HCT116 (cell line): ENCODE results near the gene GPANK1. TPM values are rescaled to one million over a fixed set of nuclear protein-coding genes. Genes with fewer than 3 reads are reported as not detected.

Experiments used
- ATAC-seq: fragments of 200-7000 bp; cut with Tn5 transposase; 2 replicates; pipeline ENCODE4 v1.9.1; 2020; ENCODE audit warnings: mild to moderate bottlenecking, moderate library complexity
- BruUV-seq: library from RNA; stranded (reverse); fragments of 400-500 nt; replicated peaks from 2 replicates; lab custom pipeline; 2021; lab: Mats Ljungman, UMichigan
- CTCF ChIA-PET: fragments of 300-600 bp; sonication (Branson Sonifier 250); formaldehyde crosslinking; loops from one replicate; lab custom pipeline; 2021; ENCODE audit warnings: antibody characterized with exemption; lab: Charles Lee
- POLR2A ChIA-PET: fragments of 300-600, 350-600 bp; sonication (Branson Sonifier 250); formaldehyde crosslinking; loops from one replicate; lab custom pipeline; 2021; ENCODE audit warnings: antibody characterized with exemption; lab: Charles Lee
- RAD21 ChIA-PET, 2 experiments: fragments of 300-600 bp; sonication (Branson Sonifier 250); formaldehyde crosslinking; loops; one replicate each; lab custom pipeline; 2023; ENCODE audit warnings: low total read pairs in 2 of 2; ENCODE audit not compliant: uncharacterized antibody in 2 of 2, unreplicated experiment in 2 of 2, low non-redundant PET in 1 of 2; lab: Charles Lee
- DNase-seq: peaks from one replicate; pipeline ENCODE4 v3.0.0-alpha.2; 2010; ENCODE audit warnings: low read depth, low spot score
- H2AFZ ChIP-seq: fragments of 200-600 bp; shearing (Covaris generic), sonication (generic); 2 replicates; pipeline ENCODE4 v1.6.1; 2017; ENCODE audit warnings: low read depth, mixed run types, mixed read lengths, antibody characterized with exemption, low read length; ENCODE audit not compliant: poor library complexity, severe bottlenecking
- H3K27ac ChIP-seq: 2 replicates; pipeline ENCODE4 v1.5.1; 2012; ENCODE audit warnings: low read depth, low read length
- H3K27me3 ChIP-seq: fragments of 200-600 bp; sonication (generic); 2 replicates; pipeline ENCODE4 v1.6.1; 2016; ENCODE audit warnings: mixed run types, low read length, mixed read lengths; ENCODE audit not compliant: insufficient read depth
- H3K36me3 ChIP-seq, 2 experiments: fragments of 200-500 bp in 1 of 2; fragments of 200-600 bp in 1 of 2; sonication (Bioruptor generic) in 1 of 2; sonication (generic) in 1 of 2; 2 replicates each; pipeline versions ENCODE4 v1.5.1 to v1.6.1; 2014 to 2016; ENCODE audit warnings: low read length in 2 of 2, inconsistent platforms in 1 of 2, mixed read lengths in 1 of 2, mixed run types in 1 of 2; ENCODE audit not compliant: insufficient read depth in 2 of 2, control insufficient read depth in 1 of 2
- H3K4me1 ChIP-seq, 2 experiments: fragments of 200-600 bp in 1 of 2; sonication (generic) in 1 of 2; 2 replicates each; pipeline versions ENCODE4 v1.5.1 to v1.6.1; 2012 to 2017; ENCODE audit warnings: low read length in 2 of 2, inconsistent platforms in 1 of 2, mild to moderate bottlenecking in 1 of 2, mixed read lengths in 1 of 2, mixed run types in 1 of 2, moderate library complexity in 1 of 2; ENCODE audit not compliant: insufficient read depth in 2 of 2, control insufficient read depth in 1 of 2
- H3K4me2 ChIP-seq: fragments of 200-600 bp; sonication (generic); 2 replicates; pipeline ENCODE4 v1.6.1; 2017; ENCODE audit warnings: mixed run types, low read length, mixed read lengths
- H3K4me3 ChIP-seq, 2 experiments: fragments of 200-600 bp in 1 of 2; sonication (generic) in 1 of 2; replicated peaks in 1 of 2; 2 replicates each; pipeline ENCODE4 v1.5.1; 2011 to 2016; ENCODE audit warnings: low read length in 2 of 2, control low read depth in 1 of 2, low read depth in 1 of 2, mild to moderate bottlenecking in 1 of 2, mixed read lengths in 1 of 2, mixed run types in 1 of 2
- H3K79me2 ChIP-seq: fragments of 200-600 bp; sonication (generic); 2 replicates; pipeline ENCODE4 v1.6.1; 2017; ENCODE audit warnings: mild to moderate bottlenecking, mixed run types, low read length, moderate library complexity, mixed read lengths; ENCODE audit not compliant: insufficient read depth
- H3K9ac ChIP-seq: fragments of 200-600 bp; sonication (generic); 2 replicates; pipeline ENCODE4 v1.6.1; 2016; ENCODE audit warnings: low read length, mixed read lengths
- H3K9me2 ChIP-seq: fragments of 200-600 bp; sonication (generic), shearing (Covaris generic); 2 replicates; pipeline ENCODE4 v1.6.1; 2017; ENCODE audit warnings: mixed run types, mild to moderate bottlenecking, moderate library complexity; ENCODE audit not compliant: insufficient read depth
- H3K9me3 ChIP-seq, 2 experiments: fragments of 200-500 bp in 1 of 2; fragments of 200-600 bp in 1 of 2; sonication (Bioruptor generic) in 1 of 2; sonication (generic) in 1 of 2; 2 replicates each; pipeline ENCODE4 v1.6.1; 2014 to 2017; ENCODE audit warnings: low read length in 2 of 2, mixed read lengths in 2 of 2, inconsistent platforms in 1 of 2, low read depth in 1 of 2, mild to moderate bottlenecking in 1 of 2, mixed run types in 1 of 2, moderate library complexity in 1 of 2; ENCODE audit not compliant: control insufficient read depth in 1 of 2, insufficient read depth in 1 of 2
- H4K20me1 ChIP-seq: fragments of 200-600 bp; sonication (generic), shearing (Covaris generic); 2 replicates; pipeline ENCODE4 v1.6.1; 2017; ENCODE audit warnings: mixed run types, mild to moderate bottlenecking, moderate library complexity; ENCODE audit not compliant: insufficient read depth
- CEBPB ChIP-seq: IDR thresholded peaks from 2 replicates; pipeline ENCODE4 v1.6.1; 2012; ENCODE audit warnings: low read depth
- EGR1 ChIP-seq: IDR thresholded peaks from 2 replicates; pipeline ENCODE4 v1.6.1; 2012; ENCODE audit warnings: low read depth
- ELF1 ChIP-seq: IDR thresholded peaks from 2 replicates; pipeline ENCODE4 v1.6.1; 2012; ENCODE audit warnings: low read depth, borderline replicate concordance
- EZH2 ChIP-seq: fragments of 200-600 bp; sonication (generic); IDR thresholded peaks from 2 replicates; pipeline ENCODE4 v1.6.1; 2017; ENCODE audit warnings: antibody characterized with exemption, mixed run types
- EZH2phosphoT487 ChIP-seq: fragments of 200-600 bp; IDR thresholded peaks from 2 replicates; pipeline ENCODE4 v1.6.1; 2018; ENCODE audit warnings: antibody characterized with exemption, borderline replicate concordance
- FOSL1 ChIP-seq: IDR thresholded peaks from 2 replicates; pipeline ENCODE4 v1.6.1; 2012; ENCODE audit warnings: low read depth
- POLR2A ChIP-seq: IDR thresholded peaks from 2 replicates; pipeline ENCODE4 v1.7.0; 2011; ENCODE audit warnings: borderline replicate concordance; ENCODE audit not compliant: insufficient read depth, insufficient read length; ENCODE audit errors: extremely low read depth
- POLR2AphosphoS5 ChIP-seq: IDR thresholded peaks from 2 replicates; pipeline ENCODE4 v1.6.1; 2011; ENCODE audit warnings: mild to moderate bottlenecking, low read depth, low read length, moderate library complexity
- SIN3A ChIP-seq: IDR thresholded peaks from 2 replicates; pipeline ENCODE4 v1.6.1; 2012; ENCODE audit warnings: low read depth
- SP1 ChIP-seq: IDR thresholded peaks from 2 replicates; pipeline ENCODE4 v1.6.1; 2012; ENCODE audit warnings: low read depth
- SRF ChIP-seq: IDR thresholded peaks from 2 replicates; pipeline ENCODE4 v1.6.1; 2012; ENCODE audit warnings: low read depth
- TCF7L2 ChIP-seq: IDR thresholded peaks from 2 replicates; pipeline ENCODE4 v1.7.0; 2011; ENCODE audit warnings: borderline replicate concordance, inconsistent platforms; ENCODE audit not compliant: insufficient read depth, insufficient read length; ENCODE audit errors: extremely low read depth
- ZNF274 ChIP-seq: fragments of 200-500 bp; sonication (Bioruptor generic); IDR thresholded peaks from 2 replicates; pipeline ENCODE4 v1.6.1; 2014; ENCODE audit warnings: mild to moderate bottlenecking, low read depth, low read length, inconsistent platforms
- intact Hi-C: fragments of 100-400 bp; cut with micrococcal nuclease; formaldehyde crosslinking; loops from 2 replicates; pipeline ENCODE4 v1.10.0; 2022
- total RNA-seq: library from RNA; stranded (reverse); gene quantifications from one replicate; pipeline ENCODE4 v1.2.1, GENCODE V29; 2021; ENCODE audit not compliant: unreplicated experiment
- TF ChIP-seq, protein P1 (sequence below): IDR thresholded peaks from 2 replicates; pipeline ENCODE4 v1.6.1; 2012; ENCODE audit warnings: low read depth
- TF ChIP-seq, protein P2 (sequence below): IDR thresholded peaks from 2 replicates; pipeline ENCODE4 v1.6.1; 2012

Gene GPANK1
- total RNA-seq, 1 experiment from 2014 or later = 14.8 TPM

DNA sequence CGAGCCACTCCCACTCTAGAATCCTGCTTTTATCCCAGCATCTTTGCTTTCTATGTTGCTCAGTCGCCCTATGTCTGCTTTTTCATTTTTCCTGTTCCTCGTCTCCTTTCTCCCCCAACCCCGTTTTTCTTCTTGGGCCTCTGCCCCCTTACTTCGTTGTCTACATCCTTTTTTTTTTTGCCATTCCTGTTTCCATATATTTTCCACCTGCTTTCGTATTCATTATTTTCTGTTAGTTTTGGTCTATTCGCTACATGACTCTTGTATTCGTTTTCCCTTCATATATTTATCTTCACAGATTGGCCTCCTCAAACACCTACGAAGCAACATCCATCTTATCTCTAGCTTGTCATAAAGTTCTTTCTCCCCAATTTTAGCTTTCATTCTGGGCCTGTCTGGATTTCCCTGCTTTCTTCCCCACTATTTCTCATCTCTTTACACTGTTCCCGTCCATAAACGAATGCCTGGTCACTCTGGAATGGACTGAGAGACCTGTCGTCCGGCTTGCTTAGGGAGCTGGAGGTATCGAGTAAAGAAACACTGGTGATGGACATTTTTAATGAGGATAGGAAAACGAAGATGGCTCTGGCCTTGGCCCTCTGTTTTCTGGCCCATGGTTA, 43.4 kb downstream of the GPANK1 start:
- ChIA-PET POLR2A (interaction anchor here (0.7 to 0.8 kb wide), 2 partner anchors 30 to 43 kb away, joined by 3 read pairs; partner anchors contain the start of gene GPANK1), CTCF (interaction anchor here (1.0 kb wide), 1 partner anchor 41 kb away, joined by 3 read pairs; no protein-coding TSS in a partner anchor), RAD21 (no interaction called here)
- H3K4me2 ChIP-seq = peak overlapping the region; percentile 91
- H3K9ac ChIP-seq = peak overlapping the region; percentile 98
- intact Hi-C loops = no loop called here
- no peak overlapping the region for H2AFZ ChIP-seq
- ATAC-seq (no peak), DNase-seq (no peak)
- no peaks in the 10 kb centered on the region for H3K9me3 ChIP-seq
- peak overlapping the region; percentile 90 for H3K27ac ChIP-seq
- H3K36me3 ChIP-seq = peaks cover 19 to 50% of the 10 kb centered on the region in 2 experiments
- no peaks in the 10 kb centered on the region for H3K27me3 ChIP-seq
- H3K4me3 ChIP-seq = peak overlapping the region; percentile 99 to 100
- H3K79me2 ChIP-seq = peaks cover 56% of the 10 kb centered on the region
- no peak for TF ChIP-seq POLR2AphosphoS5
- TF ChIP-seq CEBPB = no peak
- BruUV-seq = TSS peak; percentile 65
- H4K20me1 ChIP-seq = no peaks in the 10 kb centered on the region
- peaks cover 6 to 18% of the 10 kb centered on the region in 2 experiments; a peak in 3 of 4 replicates for H3K4me1 ChIP-seq
- no peaks in the 10 kb centered on the region for H3K9me2 ChIP-seq

DNA sequence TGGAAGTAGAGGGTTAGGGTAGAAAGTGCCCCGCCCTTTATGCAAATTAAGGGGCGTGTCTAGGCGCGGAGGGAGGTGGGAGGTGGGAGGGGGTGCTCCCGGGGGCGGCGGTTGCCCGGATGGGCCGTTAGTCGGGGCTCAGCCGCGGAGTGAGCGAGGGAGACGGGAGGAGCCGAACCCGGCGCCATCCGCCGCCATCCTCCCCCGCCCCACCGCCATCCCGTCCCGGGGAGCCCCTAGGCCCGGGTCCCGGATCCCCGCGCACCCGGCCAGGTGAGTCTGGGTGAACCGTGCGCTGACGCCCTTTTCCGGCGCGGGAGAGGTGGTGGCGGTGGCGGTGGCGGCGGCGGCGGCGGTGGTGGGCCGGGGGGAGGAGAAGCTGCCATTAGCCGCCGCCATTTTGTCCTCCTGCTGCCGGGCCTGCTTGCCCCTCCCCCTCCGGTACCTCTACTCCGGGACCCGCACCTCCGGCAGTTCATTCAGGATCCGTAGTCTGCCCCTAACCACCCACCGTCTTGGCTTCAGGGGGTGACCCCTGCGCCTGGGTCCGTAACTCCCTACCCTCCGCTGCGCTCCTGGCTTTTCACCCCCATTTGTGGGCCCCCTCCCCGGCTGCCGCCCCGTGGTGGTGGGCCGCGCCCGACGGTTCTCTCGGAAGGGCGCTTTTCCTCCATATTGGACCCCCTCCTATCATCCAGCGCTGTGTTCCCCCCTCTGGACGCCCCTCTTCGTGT, 44.0 kb downstream of the GPANK1 start, which contains the start of gene PRRC2A:
Gene PRRC2A (plus strand): TSS at position 130 of the 734 bp plus-strand sequence. CDS start 2,075 bp downstream, outside the sequence.
- Histone ChIP-seq H3K9me3 (no peaks in the 10 kb centered on the region), H3K9me2 (no peaks in the 10 kb centered on the region), H3K4me3 (peak within 1 kb of the TSS; percentile 99 to 100), H3K27ac (peak within 1 kb of the TSS; percentile 90), H3K36me3 (peaks cover 13 to 44% of the 10 kb centered on the region in 2 experiments), H3K4me2 (peak within 1 kb of the TSS; percentile 91), H3K4me1 (peaks cover 6 to 18% of the 10 kb centered on the region in 2 experiments; a peak in 3 of 4 replicates), H2AFZ (no peak within 1 kb of the TSS), H3K79me2 (peaks cover 49% of the 10 kb centered on the region), H3K27me3 (no peaks in the 10 kb centered on the region), H3K9ac (peak within 1 kb of the TSS; percentile 98), H4K20me1 (no peaks in the 10 kb centered on the region)
- POLR2A ChIA-PET = interaction anchor here (0.7 to 1.6 kb wide), 5 partner anchors 8 to 207 kb away, joined by 3 to 4 read pairs (median 3); partner anchors contain the start of genes C6orf47 and HSPA1B
- CTCF ChIA-PET = interaction anchor here (1.0 to 1.3 kb wide), 2 partner anchors 22 to 40 kb away, joined by 3 to 5 read pairs; no protein-coding TSS in a partner anchor
- peak; percentile 47 for DNase-seq
- intact Hi-C loops = loop anchor here (1.0 kb wide), 2 partner anchors 32 to 74 kb away; partner anchors contain the start of genes ATP6V1G2 and BAG6
- no TSS peak for BruUV-seq
- ATAC-seq = peak; percentile 75
- RAD21 ChIA-PET = no interaction called here
- TF ChIP-seq FOSL1 (no peak), EGR1 (peak; percentile 82), POLR2A (no peak), EZH2 (no peak), ELF1 (no peak), CEBPB (no peak), ZNF274 (no peak), SP1 (0 out of 2 replicates have a peak, but pooled peaks have one; percentile 54), SRF (no peak), EZH2phosphoT487 (no peak), SIN3A (no peak), POLR2AphosphoS5 (peak; percentile 71), TCF7L2 (no peak)
- TF ChIP-seq, protein P1, sequence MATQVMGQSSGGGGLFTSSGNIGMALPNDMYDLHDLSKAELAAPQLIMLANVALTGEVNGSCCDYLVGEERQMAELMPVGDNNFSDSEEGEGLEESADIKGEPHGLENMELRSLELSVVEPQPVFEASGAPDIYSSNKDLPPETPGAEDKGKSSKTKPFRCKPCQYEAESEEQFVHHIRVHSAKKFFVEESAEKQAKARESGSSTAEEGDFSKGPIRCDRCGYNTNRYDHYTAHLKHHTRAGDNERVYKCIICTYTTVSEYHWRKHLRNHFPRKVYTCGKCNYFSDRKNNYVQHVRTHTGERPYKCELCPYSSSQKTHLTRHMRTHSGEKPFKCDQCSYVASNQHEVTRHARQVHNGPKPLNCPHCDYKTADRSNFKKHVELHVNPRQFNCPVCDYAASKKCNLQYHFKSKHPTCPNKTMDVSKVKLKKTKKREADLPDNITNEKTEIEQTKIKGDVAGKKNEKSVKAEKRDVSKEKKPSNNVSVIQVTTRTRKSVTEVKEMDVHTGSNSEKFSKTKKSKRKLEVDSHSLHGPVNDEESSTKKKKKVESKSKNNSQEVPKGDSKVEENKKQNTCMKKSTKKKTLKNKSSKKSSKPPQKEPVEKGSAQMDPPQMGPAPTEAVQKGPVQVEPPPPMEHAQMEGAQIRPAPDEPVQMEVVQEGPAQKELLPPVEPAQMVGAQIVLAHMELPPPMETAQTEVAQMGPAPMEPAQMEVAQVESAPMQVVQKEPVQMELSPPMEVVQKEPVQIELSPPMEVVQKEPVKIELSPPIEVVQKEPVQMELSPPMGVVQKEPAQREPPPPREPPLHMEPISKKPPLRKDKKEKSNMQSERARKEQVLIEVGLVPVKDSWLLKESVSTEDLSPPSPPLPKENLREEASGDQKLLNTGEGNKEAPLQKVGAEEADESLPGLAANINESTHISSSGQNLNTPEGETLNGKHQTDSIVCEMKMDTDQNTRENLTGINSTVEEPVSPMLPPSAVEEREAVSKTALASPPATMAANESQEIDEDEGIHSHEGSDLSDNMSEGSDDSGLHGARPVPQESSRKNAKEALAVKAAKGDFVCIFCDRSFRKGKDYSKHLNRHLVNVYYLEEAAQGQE = no peak
- TF ChIP-seq, protein P2, sequence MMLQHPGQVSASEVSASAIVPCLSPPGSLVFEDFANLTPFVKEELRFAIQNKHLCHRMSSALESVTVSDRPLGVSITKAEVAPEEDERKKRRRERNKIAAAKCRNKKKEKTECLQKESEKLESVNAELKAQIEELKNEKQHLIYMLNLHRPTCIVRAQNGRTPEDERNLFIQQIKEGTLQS = no peak
